GM21526 (cell line): Measurements from ENCODE around the gene FAM240B.

Experiments used
- ATAC-seq: cut with Tn5 transposase; IDR thresholded peaks from one replicate; pipeline ENCODE4 v1.9.1; 2021; ENCODE audit warnings: moderate library complexity; ENCODE audit not compliant: unreplicated experiment, low FRiP score

The FAM240B gene

DNA sequence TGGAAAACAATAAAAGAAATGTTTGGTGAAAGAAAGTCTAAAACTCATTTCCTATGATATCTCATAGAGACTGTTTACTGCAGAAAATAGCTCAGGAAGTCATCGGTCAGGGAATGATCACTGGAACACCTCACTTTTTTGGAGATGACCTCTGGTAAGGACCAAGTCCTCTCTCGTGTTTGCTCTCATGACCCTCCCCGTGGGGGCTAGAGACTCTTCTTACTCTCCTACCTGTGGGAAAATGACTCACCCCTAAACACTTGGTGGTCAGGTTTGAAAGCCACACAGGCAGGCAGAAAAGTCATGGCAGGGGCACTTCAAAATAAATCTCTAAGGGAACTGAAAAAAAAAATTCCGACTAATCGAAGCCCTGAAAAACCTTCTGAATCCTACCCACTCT lies 48.2 kb downstream of the FAM240B start:
- no peak for ATAC-seq

DNA sequence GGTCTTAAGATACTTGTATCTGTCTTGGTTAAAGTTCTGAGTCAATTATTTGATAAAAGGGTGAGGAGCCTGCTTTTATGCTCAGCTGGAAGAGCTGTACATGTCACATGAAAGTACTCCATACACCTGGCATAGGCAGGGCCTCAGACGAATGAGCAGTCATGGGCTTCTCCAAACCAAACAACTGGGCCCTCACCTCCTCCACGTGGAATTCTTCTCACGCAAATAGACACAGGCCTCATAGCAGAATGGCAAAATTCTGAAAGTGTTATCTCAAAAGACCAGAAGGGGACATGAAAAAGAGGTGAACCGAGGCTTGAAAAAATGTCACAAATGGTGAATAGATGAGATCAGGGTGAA lies 48.6 kb downstream of the FAM240B start:
- no peak for ATAC-seq

DNA sequence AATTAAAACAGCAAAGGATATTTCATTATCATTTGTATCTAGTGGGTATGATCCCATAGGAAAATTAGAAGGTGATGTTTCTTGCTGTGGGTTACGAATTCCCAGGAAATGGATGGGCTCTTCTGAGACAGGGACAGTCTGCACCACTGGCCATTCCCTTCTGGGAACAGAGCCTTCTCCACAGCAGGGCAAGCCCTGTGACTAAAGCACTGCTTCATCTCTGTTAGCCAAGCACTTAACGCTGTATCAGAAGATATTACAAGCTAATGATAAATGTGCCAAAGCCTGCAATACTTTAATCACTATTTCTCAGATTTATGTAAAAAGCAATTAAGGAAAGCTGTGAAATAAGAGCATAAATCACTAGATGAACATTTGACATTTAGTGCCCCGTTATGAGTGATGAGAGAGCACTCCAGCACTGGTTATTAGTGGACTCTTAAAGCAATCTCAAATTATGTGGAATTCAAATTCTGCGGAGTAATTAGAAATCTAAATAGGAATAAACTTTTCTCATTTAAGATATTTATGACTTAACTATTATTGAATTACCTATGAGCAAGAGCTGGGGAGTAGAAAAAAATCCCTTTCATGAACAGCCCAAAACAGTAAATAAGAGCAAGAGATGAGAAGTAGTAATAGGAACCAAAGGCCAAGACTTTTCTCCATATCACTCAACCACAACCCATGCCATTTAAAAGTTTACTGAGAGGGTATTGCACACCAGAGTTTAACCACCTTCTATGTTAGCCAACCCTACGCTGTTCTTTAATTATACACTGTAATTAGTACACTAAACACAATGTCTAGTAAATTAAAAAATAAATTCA lies 49.2 kb downstream of the FAM240B start:
- no peak for ATAC-seq

DNA sequence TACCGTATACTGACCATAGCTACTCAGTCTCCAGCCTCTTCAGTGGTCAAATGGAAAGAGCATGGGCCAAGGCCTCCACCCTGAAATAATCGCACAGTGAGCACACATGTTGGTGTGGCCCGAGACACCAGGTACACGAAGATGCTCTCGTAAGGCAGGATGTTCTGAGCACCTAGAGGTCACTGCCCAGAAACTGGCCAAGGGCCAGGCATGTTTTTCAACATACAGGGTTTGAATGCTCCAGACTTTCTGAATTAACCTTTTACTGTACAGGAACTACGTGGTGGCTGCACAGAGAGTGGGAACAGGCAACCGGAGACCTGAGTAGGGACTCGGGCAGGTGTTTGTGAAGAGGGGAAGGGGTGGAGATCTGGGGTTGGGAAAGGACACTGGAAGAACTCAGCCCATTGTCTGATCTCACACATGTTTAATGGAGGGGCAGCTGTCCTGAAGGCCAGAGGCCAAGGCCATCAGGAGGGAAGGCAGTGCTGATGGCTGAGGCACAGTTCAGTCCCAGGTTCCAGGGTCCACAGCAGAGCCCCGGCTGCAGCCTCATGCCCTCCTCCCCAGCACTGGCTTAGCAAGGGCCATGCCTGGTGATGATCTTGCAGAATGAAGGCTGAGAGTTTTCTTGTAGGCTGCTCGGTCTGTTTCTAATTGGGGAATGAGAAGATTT lies 51.0 kb downstream of the FAM240B start:
- no peak for ATAC-seq

DNA sequence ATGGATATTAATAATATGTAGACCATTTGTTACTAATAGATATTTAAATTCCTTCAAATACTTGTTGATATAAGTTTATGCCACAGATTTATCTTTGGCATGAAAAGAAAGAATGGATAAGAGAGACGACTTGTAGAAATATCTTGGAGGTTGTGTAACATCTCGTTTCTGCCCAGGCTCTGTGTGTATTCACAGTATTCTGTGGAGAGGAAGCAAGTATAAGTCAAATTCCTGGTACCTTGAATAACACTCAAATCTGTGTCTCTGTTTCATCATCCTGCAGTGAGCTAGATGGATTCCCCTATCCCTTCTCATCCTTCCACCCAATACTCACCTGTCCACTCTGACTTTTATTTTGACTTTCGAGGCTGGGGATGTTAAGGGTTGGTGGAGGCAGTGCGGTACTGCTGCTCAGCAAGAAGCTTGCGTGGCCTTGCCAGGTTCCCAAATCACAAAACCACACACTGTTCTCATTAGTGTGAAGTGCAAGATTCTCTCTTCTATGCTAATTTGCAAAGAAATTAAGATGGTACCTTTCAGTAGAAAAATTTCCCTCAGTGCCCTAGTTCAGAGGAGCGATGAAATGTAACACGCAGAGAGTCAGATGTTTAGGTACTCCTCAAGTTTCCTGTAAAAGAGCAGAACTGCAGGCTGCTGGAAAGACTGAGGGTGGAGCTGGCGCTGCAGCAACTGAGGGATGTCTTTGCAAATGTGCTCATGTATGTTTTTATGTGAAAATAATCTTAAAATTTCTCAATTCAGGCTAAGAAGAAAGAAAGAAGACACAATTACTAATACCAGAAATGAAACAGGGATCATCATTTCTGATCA lies 57.0 kb downstream of the FAM240B start:
- ATAC-seq = no peak

DNA sequence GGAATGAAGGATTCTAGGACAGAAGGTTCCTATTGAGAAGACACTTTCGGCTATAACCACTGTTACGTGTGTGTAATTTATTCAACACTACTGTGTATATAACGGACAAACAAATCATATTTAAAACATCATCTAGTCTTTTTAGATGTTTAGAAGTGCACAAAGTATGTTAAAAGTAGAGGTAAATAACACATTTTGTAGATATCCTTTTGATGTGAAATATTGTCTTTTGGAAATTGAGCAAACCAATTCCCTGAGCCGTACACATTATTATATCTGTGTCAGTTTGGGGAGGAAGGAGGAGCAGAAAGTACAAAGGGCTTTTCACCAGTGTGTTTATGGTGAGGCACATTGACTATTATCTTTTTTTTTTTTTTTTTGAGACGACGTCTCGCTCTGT lies 60.4 kb downstream of the FAM240B start:
- ATAC-seq = no peak

DNA sequence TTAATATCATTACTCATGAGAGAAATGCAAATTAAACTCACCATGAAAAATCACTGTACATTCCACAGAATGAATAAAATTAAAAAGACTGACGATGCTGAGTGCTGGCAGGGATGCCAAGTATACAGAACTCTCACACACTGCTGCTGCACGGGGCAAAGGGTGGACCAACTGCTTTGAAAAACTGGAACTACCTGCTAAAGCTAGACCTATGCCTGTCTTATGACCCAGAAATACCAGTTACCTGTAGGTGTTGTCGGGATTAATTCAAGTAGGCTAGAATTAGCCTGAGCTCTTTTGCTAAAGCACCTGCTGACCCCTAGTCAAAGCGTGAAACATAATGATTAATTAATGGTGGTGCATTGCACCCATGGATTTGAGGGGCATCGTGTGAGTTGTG lies 63.0 kb downstream of the FAM240B start:
- no peak for ATAC-seq

DNA sequence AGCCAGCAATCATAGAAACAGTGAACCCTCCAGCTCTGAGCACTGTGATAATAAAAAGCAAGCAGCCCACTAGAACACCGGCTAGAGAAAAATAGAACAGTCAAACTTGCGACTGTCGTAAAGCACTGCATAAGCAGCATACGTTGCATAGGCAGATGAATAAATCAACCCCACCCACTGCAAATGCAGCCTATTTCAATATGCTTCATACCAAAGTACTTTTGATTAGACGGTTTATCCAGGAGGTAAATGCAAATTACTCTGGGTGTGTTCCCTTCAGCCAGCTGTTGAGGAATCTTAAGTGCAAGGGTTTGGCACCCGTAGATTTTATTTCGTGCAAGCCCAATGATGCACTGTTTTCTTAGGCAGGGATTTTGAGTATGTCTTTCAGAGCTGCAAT lies 67.4 kb downstream of the FAM240B start:
- ATAC-seq = no peak

DNA sequence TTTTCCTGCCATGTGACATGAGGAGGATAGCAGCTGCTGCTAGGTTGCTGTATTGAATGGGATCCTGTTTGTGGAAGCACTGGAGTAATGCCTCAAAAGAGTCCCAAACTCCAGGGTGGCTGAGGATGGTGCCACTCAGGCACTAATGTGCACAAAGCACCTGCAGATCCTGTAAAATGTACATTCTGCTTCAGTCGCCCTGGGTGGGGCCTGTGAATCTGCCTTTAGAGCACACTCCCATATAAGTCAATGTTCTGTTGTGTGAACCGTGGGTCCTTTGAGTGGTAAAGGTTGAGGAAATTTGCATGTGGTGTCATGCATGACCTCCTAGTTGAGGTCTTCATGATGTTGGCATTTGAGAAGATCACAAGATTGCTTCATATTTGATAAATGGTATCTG lies 67.9 kb downstream of the FAM240B start:
- ATAC-seq = no peak

DNA sequence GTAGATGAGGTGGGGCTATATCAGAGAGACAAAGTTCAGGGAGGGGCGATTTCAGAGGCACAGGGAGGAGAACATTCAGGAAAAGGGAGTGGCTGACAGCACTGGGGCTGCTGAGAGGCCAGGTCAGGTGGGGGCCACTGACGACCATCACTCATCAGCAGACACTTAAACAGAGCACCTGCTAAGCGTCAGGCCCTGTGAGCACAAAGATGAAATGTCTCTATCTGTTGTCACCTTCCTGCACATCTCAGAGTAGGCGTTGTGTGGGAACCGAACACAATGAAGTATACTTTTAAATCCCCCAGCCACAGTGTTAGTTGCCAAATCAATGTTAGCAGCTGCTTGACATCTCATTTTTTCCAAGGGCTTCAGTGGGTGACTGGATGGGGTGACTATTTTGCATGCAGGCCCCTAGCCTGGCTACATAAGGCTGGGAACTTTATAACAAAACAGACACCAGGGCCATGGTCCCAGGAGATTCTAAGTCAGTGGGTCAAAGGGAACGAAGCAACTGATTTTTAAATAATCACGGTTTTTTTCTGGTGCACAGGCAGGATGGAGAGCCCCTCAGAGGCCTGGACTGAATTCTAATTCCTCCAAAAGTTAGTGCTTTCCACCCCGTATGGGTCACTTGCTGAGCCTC lies 68.4 kb downstream of the FAM240B start:
- ATAC-seq = no peak

DNA sequence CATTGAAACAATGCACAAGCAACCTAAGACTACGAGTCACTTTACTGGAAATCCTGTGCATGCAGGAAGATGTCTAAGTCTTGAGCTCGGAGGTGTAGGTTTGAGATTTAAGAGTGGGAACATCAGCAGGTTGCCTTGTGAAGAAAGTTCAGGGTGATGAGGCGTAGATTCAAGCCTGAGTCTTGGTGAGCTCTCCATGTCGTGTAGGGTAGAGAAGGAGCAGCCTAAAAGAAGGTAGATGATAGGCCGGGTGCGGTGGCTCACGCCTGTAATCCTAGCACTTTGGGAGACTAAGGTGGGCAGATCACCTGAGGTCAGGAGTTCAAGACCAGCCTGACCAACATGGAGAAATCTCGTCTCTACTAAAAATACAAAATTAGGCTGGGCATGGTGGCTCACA lies 69.4 kb downstream of the FAM240B start:
- no peak for ATAC-seq

DNA sequence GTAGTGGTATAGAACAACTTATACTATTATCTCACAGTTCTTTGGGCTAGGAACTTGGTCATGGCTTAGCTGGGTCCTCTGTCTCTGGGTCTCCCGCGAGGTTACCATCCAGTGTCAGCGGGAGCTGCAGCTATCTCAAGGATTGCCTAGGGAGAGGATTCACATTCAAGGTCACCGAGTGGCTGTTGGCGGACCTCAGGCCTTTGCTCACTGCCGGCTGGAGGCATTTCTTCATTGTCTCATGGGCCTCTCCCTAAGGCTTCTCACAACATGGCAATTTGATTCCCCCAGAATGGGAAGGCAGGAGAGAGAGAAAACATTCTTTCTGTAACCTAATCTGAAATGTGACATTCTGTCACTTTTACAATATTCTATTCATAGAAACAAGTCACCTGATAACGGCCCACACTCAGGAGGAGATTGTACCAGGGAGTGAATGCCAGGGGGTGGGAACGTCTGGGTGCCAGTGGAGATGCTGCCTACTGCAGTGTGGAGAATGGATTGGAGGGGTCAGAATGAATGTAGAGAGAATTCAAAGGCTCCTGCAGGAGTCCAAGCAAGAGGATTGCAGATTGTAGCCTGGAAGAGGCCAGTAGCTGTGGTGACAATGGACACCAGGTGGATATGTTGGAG lies 70.1 kb downstream of the FAM240B start:
- ATAC-seq = no peak

DNA sequence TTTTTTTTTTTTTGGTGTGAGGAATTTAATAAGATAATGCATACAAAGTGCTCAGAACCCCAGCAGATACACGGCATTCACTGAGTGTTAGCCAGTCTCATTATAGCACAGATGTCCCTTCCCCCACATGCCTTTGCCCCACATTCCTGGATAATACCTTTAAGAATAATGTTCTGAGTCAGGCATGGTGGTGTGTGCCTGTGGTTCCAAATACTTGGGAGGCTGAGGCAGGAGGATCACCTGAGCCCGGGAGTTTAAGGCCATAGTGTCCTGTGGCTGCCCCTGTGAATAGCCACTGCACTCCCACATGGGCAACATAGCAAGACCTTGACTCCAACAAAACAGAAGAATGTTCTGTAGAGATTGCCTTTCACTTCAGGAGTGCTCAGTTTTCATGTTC lies 75.3 kb downstream of the FAM240B start:
- no peak for ATAC-seq
